CMK (cell line): Measurements from ENCODE around the gene LCNL1.

Experiments used
- DNase-seq: peaks from one replicate; pipeline ENCODE4 v3.0.0-alpha.2; 2010; ENCODE audit warnings: low read depth

Gene LCNL1

DNA sequence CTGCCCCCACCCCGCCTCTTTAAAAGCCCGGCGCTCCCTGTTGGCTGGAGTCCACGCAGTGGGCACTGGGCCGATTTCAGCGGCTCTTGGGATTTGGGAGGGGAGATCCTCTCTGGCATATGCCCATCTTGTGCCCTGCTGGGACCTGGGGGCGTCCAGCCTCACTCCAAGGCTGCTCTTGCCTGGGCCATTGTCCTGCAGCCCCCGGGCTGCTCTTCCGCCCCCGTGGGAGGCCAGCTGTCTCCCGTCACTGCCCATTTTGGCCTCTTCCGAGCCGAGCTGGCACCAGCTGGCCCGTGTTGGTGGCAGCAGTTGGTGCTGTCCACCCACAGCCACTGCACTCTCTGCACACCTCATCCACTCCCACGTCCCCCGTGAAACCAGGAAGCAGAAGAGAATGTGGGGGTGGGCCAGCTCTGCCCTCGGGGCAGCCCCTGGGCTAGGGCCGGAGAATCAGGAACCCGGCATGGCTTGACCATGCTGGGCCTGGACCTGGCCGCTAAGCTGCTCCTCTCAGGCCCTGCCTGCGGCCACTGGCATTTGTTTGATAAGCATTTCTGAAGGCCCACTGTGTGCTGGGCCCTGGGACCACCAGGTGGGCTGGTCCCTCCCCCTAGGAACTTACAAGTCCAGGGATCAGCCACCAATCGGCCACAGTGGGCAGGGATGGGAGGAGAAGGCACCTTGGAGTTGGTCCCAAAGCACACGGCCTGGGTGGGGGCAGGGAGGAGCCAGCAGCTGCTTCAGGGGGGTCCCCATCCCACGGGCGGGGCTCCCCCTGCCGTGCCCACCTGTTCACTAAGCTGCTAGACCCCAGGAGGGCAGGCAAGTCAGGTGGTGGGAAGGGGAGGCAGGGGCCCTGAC, 35.5 kb upstream of the LCNL1 start:
- DNase-seq, result no peak

GRCh38 chr9:136947955-136948510, 34.8 kb upstream of the LCNL1 start:
- no peak for DNase-seq

DNA sequence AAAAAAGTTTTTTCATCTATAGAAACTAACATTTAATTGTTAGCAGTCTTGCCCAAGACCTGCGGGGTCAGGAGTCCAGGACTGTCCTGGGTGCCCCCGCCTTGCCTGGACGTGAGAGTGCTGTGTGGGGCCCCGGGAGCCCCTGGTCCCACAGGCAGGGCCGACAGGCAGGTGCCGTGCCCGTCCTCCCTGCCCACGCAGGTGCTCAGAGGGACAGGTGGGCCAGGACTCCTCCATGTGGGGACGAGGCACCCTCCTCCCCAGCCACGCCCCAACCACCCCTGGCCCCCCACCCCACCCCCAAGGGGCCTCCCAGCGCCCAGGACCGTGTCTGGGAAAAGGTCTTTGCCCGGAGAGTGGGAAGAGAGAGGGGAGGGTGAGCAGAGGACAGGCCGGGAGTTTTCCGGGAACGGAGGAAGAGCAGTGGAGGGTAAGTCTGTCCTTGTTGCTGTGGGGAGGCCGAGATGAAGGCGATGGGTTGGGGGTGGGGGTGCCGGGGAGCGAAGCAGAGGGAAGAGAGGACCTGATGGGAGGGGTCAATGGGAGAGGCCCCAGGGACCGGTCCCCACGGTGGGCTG, 33.5 kb upstream of the LCNL1 start:
- DNase-seq, result no peak

- peak; percentile 95 for DNase-seq
Measured at GRCh38 chr9:136949817-136950655, 32.8 kb upstream of the LCNL1 start.

- DNase-seq, result no peak
Measured at GRCh38 chr9:136950656-136951276, 32.0 kb upstream of the LCNL1 start.

DNA sequence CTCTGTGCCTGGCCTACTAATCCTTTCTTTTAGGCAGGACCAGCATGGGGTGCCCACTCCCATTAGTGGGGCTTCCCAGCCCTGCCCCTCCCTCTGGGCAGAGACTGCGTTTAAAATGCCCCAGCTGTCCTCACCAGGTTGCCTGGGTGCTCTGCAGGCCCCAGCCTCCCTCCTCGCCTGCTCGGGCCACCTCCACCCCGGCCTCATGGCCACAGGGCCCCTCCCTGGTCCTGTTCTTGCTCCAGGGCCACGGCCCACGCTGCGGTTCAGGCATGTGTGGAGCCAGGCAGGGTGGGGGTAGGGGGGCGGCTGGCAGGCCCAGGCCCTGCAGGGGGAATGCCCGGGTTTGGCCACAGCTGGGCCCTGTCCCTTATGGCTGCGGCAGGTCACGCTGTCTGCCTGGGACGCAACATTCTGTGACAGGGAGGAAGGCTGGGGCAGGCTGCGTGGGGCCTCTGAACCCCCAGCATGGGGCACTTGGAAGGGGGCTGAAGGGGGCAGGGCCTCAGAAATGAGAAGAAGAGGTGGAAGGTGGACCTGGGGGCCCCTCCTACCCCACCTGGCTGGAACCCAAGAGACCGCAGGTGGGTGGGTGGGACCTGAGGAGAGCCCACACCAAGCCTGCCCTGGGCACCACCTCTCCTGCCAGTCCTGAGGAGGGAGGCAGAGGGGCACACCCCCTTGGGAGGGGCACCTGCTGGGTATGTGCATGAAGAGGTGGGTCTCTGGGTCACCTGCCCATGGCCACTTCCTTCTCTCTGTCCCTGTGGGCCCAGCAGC, 31.1 kb upstream of the LCNL1 start, which contains the start of gene LCN12:
TSS of gene LCN12 (plus strand) at position 733 of the 780 bp plus-strand sequence. CDS start 55 bp downstream, outside the sequence.
- no peak for DNase-seq

DNA sequence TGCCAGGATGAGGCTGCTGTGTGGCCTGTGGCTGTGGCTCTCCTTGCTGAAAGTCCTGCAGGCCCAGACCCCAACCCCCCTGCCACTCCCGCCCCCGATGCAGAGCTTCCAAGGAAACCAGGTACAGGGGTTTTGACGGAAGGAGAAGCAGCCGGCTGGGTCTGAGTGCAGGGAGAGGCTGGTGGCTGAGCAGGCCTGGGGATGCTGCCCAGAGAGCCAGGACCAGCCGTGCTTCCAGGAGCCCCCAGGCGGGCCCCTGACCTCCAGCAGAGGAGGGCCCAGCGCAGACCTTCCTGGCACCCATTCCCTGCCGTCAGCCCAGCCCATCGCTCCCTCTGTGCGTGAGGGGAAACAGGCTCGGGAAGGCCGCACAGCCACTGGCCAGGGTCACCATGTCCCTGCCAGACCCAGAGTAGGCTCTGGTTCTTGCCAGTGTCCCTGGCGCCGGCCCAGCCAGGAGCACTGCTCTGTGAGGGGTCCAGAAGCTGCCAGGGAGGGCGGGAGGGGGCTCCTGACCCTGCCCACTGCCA, 30.4 kb upstream of the LCNL1 start:
- DNase-seq, result no peak

DNA sequence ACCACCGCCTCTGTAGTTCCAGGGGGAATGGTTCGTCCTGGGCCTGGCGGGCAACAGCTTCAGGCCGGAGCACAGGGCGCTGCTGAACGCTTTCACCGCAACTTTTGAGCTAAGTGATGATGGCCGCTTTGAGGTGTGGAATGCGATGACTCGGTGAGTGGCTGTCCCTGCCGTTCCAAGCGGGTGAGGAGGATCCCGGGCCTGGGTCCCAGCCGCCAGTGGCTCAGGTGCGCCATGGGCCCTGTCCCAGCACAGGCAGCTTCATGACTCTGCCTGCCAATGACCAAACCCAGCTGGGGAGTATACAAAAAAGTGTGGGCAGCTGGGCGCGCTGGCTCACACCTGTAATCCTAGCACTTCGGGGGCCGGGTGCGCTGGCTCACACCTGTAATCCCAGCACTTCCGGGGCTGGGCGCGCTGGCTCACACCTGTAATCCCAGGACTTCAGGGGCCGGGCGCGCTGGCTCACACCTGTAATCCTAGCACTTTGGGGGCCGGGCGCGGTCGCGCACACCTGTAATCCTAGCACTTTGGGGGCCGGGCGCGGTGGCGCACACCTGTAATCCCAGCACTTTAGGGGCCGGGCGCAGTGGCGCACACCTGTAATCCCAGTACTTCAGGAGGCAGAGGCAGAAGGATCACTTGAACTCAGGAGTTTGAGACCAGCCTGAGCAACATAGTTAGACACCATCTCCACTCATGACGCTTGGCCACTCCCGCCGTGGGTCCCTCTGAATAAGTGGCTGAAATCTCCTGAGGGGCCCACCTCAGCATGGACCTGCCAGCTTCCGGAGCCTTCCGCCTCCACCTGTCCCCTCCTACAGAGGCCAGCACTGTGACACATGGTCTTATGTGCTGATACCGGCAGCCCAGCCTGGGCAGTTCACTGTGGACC, 29.7 kb upstream of the LCNL1 start:
- DNase-seq, result no peak

GRCh38 chr9:136953771-136954269, 29.0 kb upstream of the LCNL1 start:
- DNase-seq, result no peak

DNA sequence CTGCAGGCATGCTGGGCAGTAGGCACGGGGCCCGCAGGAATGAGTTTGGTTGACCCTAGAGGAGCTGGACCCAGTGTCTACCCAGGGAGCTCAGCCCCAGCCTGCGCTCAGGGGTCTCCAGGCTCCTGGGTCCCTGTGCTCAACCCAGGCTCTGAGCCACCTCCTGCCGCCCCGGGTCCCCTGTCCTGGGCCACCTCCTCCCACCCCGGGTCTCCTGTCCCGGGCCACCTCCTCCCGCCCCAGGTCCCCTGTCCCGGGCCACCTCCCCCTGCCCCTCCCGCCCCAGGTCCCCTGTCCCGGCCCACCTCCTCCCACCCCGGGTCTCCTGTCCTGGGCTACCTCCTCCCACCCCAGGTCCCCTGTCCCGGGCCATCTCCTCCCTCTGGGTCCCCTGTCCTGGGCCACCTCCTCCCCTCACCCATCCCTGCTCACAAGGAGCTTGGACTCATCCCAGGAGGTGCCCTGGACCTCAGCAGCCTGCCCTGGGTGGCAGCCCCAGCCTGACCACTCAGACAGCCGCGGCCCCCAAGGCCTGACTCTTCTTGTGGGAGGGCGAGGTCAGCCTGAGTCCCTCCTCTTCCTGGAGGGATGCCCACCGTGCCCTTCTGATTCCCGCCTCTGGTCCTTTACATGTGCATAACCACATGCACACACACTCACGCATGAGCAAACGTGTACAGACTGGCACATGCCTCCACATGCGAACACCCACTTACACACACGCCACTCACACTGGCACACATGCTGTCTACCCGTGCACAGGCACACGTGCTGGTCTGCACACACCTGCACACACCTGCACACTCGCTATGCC, 28.3 kb upstream of the LCNL1 start:
- DNase-seq, result no peak

DNA sequence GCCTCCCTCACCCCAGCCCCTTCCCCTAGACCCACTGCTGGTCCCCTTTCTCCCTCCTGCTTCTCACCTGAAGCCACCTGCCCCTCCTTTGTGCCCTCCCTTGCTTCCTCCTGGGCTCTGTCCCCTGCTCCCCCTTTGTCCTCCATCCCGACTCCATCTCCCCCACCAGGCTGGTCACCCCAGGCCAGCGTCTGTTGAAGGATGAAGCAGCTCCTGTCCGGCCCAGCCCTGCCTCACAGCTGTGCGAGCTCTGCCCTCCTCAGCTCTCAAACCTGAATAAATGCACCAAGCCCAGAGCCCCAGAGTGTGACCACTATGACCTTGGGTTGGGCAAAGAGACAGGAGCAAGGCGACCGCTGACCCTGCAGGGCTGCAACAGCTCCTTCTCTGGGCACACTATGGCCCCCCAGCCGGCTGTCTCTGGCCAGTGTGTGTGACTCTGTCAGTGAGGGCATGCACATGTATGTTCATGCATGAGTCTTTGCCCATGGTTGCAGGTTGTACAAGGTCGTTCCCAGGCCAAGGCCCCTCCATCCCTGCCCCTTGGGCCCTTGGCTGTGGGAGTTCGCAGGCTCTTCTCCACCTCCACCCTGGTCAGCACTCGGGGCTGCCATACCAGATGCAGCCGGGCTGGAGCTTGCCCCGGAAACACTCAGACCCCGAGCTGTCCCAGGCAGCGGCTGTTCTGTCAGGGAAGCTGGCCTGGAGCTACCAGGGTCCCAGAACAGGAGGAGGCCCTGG, 27.4 kb upstream of the LCNL1 start:
- DNase-seq, result no peak

GRCh38 chr9:136955943-136956335, 26.9 kb upstream of the LCNL1 start:
- DNase-seq, result no peak

GRCh38 chr9:136956604-136957003, 26.2 kb upstream of the LCNL1 start:
- DNase-seq, result no peak

GRCh38 chr9:136957461-136957860, 25.3 kb upstream of the LCNL1 start:
- DNase-seq, result no peak

DNA sequence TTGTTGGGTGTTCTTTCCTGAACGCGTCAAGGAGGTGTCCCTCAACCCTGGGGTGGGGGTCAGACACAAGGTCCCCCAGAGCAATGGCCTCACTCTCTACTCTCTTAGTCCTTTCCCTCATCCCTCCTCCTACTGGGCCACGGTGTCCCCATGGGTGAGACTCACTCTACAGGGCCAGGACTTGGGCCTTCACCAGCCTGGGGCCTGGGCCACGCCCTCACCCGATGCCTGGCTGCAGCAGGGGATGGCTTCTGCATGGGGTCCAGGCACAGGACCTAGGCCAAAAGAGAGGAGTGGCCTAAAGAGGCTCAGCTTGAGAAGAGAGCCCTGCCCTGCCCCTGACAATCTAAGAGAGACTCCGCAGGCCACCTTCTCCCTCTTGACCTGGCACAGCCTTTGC, 24.9 kb upstream of the LCNL1 start:
- no peak for DNase-seq

- DNase-seq, result no peak
Measured at GRCh38 chr9:136958473-136958872, 24.3 kb upstream of the LCNL1 start.

DNA sequence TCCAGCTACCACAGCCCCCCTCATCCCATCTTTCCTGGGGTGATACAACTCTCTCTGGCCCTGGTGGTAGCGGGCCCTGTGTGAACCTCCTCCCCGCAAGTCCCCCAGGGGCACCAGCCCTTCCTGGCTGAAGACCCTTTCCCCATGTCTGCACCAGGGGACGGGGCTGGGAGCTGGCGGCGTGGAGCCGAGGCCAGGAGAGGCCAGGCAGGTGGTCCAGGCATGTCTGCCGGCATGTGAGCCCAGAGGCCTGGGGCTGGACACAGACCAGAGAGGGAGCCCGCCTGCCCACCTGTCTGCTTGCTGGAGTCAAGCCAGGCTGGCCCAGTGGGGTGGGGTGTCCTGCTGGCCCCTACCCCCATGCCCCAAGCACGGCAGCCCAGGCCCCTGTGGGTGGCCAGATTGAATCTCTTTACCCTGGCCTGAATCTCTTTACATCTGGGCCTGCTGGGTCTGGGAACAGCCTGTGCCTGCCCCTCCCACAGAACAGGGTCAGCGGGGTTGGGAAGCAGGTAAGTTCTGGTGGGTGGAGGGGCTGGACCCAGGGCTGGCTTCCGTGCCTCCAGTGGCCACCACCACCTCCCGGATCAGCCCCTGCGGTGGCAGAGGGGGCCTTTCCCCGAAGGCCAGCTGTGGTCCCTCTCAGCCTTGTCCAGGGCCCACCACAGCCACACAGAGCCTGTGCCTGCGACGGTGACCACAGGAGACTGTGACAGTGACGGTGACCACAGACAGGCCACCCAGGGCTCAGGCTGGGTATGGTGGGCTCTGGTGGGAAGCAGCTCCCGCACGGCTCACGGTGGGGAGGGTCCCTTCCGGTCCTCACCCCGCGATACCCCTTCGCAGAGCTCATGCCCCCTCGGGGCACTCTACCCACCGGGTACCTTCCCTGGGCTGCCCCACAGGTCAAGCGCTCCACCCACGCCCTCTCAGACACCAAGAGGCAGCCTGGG, 23.6 kb upstream of the LCNL1 start:
- no peak for DNase-seq
